ENCODE data around the gene MAS1.

MAS1 gene

GRCh38 chr6:159935065-159935464 lies 44.3 kb downstream of the MAS1 start:
- Mint-ChIP-seq H3K4me1 (ENCODE audit: low read depth in 2 of 2) (peaks cover 14% of the 10 kb centered on the region in 2 donors), H3K27me3 (peaks cover 0 to 7% of the 10 kb centered on the region in 2 donors), H3K36me3 (ENCODE audit: insufficient read depth) (no peaks in the 10 kb centered on the region), H3K4me3 (no peak overlapping the region), H3K27ac (no peak overlapping the region), H3K9me3 (no peaks in the 10 kb centered on the region)
- ATAC-seq (replicated peaks) = no peak
- no peak for DNase-seq

- no peaks in the 10 kb centered on the region for H3K9me3 Mint-ChIP-seq
- H3K4me3 Mint-ChIP-seq = no peak overlapping the region
- no peak overlapping the region for H3K27ac Mint-ChIP-seq
- DNase-seq = no peak
- peaks cover 0 to 7% of the 10 kb centered on the region in 2 donors for H3K27me3 Mint-ChIP-seq
- ATAC-seq (replicated peaks) = no peak
- H3K4me1 Mint-ChIP-seq (ENCODE audit: low read depth in 2 of 2) = peaks cover 8% of the 10 kb centered on the region in 2 donors
- H3K36me3 Mint-ChIP-seq (ENCODE audit: insufficient read depth) = no peaks in the 10 kb centered on the region
These were observed 44.8 kb downstream of the MAS1 start for GRCh38 chr6:159935633-159936032.

GRCh38 chr6:159939591-159940016 lies 48.8 kb downstream of the MAS1 start:
- Mint-ChIP-seq H3K36me3 (ENCODE audit: insufficient read depth) (no peaks in the 10 kb centered on the region), H3K4me3 (no peak overlapping the region), H3K9me3 (peaks cover 2 to 6% of the 10 kb centered on the region in 2 donors), H3K27ac (no peak overlapping the region), H3K27me3 (peaks cover 7% of the 10 kb centered on the region in 2 donors), H3K4me1 (ENCODE audit: low read depth in 2 of 2) (peaks cover 4 to 7% of the 10 kb centered on the region in 2 donors)
- no peak for ATAC-seq (replicated peaks)
- no peak for DNase-seq
